Natural killer cell (primary cell): ENCODE data around the gene PCED1A. TPM values are rescaled to one million over a fixed set of nuclear protein-coding genes. Genes with fewer than 3 reads are reported as not detected.

ENCODE experiments used
- ATAC-seq, 3 donors: fragments of 150-1000 bp in 2 of 3; fragments of 200-7000 bp in 1 of 3; cut with Tn5 transposase; 1 replicate in 1 of 3; 2 replicates in 2 of 3; pipeline ENCODE4 v1.10.0; 2021; ENCODE audit warnings: mild to moderate bottlenecking in 2 of 3, moderate library complexity in 2 of 3
- DNase-seq, 2 donors: peaks; one replicate each; pipeline versions ENCODE4 v3.0.0 to v3.0.0-alpha.2; 2013 to 2021; ENCODE audit warnings: mixed read lengths in 1 of 2
- H3K27ac ChIP-seq: one replicate; pipeline ENCODE4 v1.5.1; 2013; ENCODE audit warnings: mild to moderate bottlenecking, low read length
- H3K27me3 ChIP-seq: one replicate; pipeline ENCODE4 v1.6.1; 2013; ENCODE audit warnings: low read length; ENCODE audit not compliant: control insufficient read depth, insufficient read depth
- H3K36me3 ChIP-seq: one replicate; pipeline ENCODE4 v1.6.1; 2013; ENCODE audit warnings: low read length; ENCODE audit not compliant: control insufficient read depth, insufficient read depth
- H3K4me1 ChIP-seq: one replicate; pipeline ENCODE4 v1.6.1; 2013; ENCODE audit warnings: low read length; ENCODE audit not compliant: control insufficient read depth, insufficient read depth
- H3K4me3 ChIP-seq: one replicate; pipeline ENCODE4 v1.5.1; 2013; ENCODE audit warnings: low read length
- H3K9me3 ChIP-seq: one replicate; pipeline ENCODE4 v1.6.1; 2013; ENCODE audit warnings: low read length; ENCODE audit not compliant: control insufficient read depth, insufficient read depth
- H3K27ac Mint-ChIP-seq, 2 donors: one replicate each; pipeline ENCODE4 v1.8.0; 2022; ENCODE audit warnings: mild to moderate bottlenecking in 2 of 2, mixed read lengths in 2 of 2, moderate library complexity in 1 of 2
- H3K27me3 Mint-ChIP-seq, 2 donors: one replicate each; pipeline ENCODE4 v1.8.0; 2022; ENCODE audit warnings: low read depth in 2 of 2, mixed read lengths in 2 of 2
- H3K36me3 Mint-ChIP-seq: one replicate; pipeline ENCODE4 v1.8.0; 2022; ENCODE audit warnings: mixed read lengths
- H3K4me1 Mint-ChIP-seq, 2 donors: one replicate each; pipeline ENCODE4 v1.8.0; 2022; ENCODE audit warnings: mixed read lengths in 2 of 2
- H3K4me3 Mint-ChIP-seq: one replicate; pipeline ENCODE4 v1.8.0; 2022; ENCODE audit warnings: mild to moderate bottlenecking, moderate library complexity, mixed read lengths
- H3K9me3 Mint-ChIP-seq, 2 donors: one replicate each; pipeline ENCODE4 v1.8.0; 2022; ENCODE audit warnings: mixed read lengths in 2 of 2
- CTCF ChIP-seq: fragments of 200-600 bp; IDR thresholded peaks from one replicate; pipeline ENCODE4 v1.8.0; 2022; ENCODE audit warnings: antibody characterized with exemption
- WGBS: methylation state at CpG from one replicate; pipeline ENCODE4 v1.1.7; 2013; ENCODE audit warnings: missing lambda C conversion rate; ENCODE audit not compliant: insufficient coverage; 5-methylcytosine and 5-hydroxymethylcytosine counted together
- intact Hi-C: fragments of 100-400 bp; cut with micrococcal nuclease; formaldehyde crosslinking; loops from one replicate; pipeline ENCODE4 v1.14.2; 2022
- total RNA-seq, 4 donors: library from RNA; stranded (reverse); fragments of 120-200 nt in 1 of 4; gene quantifications; one replicate each; pipeline versions ENCODE4 v1.2.3 to v1.2.4, GENCODE V29; 2013 to 2022

PCED1A gene
- total RNA-seq, 3 donors from 2014 or later (not counting 1 experiment from before 2014, with no cell fraction given) = 70.3 to 76.5 (median 71.1) TPM

- no peak for TF ChIP-seq CTCF
- H3K4me1 ChIP-seq = peaks cover 20% of the 10 kb centered on the region
- DNase-seq = no peak
- Mint-ChIP-seq H3K9me3 (no peaks in the 10 kb centered on the region), H3K4me1 (peaks cover 25 to 26% of the 10 kb centered on the region in 2 donors), H3K27ac (no peak overlapping the region), H3K4me3 (no peak overlapping the region), H3K27me3 (peaks cover 35 to 45% of the 10 kb centered on the region in 2 donors), H3K36me3 (no peaks in the 10 kb centered on the region)
- H3K27ac ChIP-seq = no peak overlapping the region
- H3K36me3 ChIP-seq = no peaks in the 10 kb centered on the region
- no peak overlapping the region for H3K4me3 ChIP-seq
- intact Hi-C loops = no loop called here
- ATAC-seq = no peak
- H3K9me3 ChIP-seq = no peaks in the 10 kb centered on the region
- 91% methylated on average over 19 of the region's 19 CpGs for WGBS
- H3K27me3 ChIP-seq = peaks cover 20% of the 10 kb centered on the region
These were observed 42.2 kb downstream of the PCED1A start for GRCh38 chr20:2798095-2798805.

- no peak for DNase-seq
- Histone ChIP-seq H3K4me1 (peaks cover 20% of the 10 kb centered on the region), H3K9me3 (no peaks in the 10 kb centered on the region), H3K27ac (no peak overlapping the region), H3K36me3 (no peaks in the 10 kb centered on the region), H3K4me3 (no peak overlapping the region), H3K27me3 (peaks cover 20% of the 10 kb centered on the region)
- no peak for ATAC-seq
- Mint-ChIP-seq H3K4me3 (no peak overlapping the region), H3K9me3 (no peaks in the 10 kb centered on the region), H3K36me3 (no peaks in the 10 kb centered on the region), H3K27me3 (peaks cover 34 to 39% of the 10 kb centered on the region in 2 donors), H3K4me1 (peaks cover 25 to 26% of the 10 kb centered on the region in 2 donors), H3K27ac (no peak overlapping the region)
- intact Hi-C loops = no loop called here
- WGBS = 71% methylated on average over 16 of the region's 16 CpGs
- TF ChIP-seq CTCF = no peak
These were observed 43.1 kb downstream of the PCED1A start for GRCh38 chr20:2797136-2797983.

- no peak overlapping the region for H3K4me3 ChIP-seq
- no peak overlapping the region for H3K27ac Mint-ChIP-seq
- peaks cover 12% of the 10 kb centered on the region for H3K27me3 ChIP-seq
- peaks cover 20 to 21% of the 10 kb centered on the region in 2 donors for H3K4me1 Mint-ChIP-seq
- no peaks in the 10 kb centered on the region for H3K36me3 Mint-ChIP-seq
- peaks cover 16% of the 10 kb centered on the region for H3K4me1 ChIP-seq
- no peaks in the 10 kb centered on the region for H3K9me3 ChIP-seq
- WGBS = 92% methylated on average over 20 of the region's 20 CpGs
- no peak for ATAC-seq
- intact Hi-C loops = no loop called here
- H3K36me3 ChIP-seq = no peaks in the 10 kb centered on the region
- no peak for TF ChIP-seq CTCF
- H3K4me3 Mint-ChIP-seq = no peak overlapping the region
- no peaks in the 10 kb centered on the region for H3K9me3 Mint-ChIP-seq
- H3K27me3 Mint-ChIP-seq = peaks cover 29% of the 10 kb centered on the region in 2 donors
- no peak for DNase-seq
- H3K27ac ChIP-seq = no peak overlapping the region
These were observed 44.3 kb downstream of the PCED1A start for GRCh38 chr20:2796011-2796660.
